HEK293 (cell line): ENCODE results near the gene GNPDA1.

Source experiments
- CTCF ChIA-PET: fragments of 350-600 bp; formaldehyde crosslinking; extraction: SDS; loops from one replicate; lab custom pipeline; 2021; ENCODE audit warnings: antibody characterized with exemption; lab: Yijun Ruan, JAX
- POLR2A ChIA-PET: fragments of 300-600 bp; formaldehyde crosslinking; extraction: SDS; loops from one replicate; lab custom pipeline; 2020; ENCODE audit warnings: antibody characterized with exemption, inconsistent platforms; lab: Yijun Ruan, JAX
- H3K27ac ChIP-seq: fragments of 200-500 bp; sonication (Bioruptor generic); 2 replicates; pipeline ENCODE4 v1.5.1; 2014; ENCODE audit warnings: low read depth, low read length, control low read depth, inconsistent platforms; ENCODE audit errors: extremely low read depth
- H3K36me3 ChIP-seq, 2 experiments: fragments of 200-500 bp in 1 of 2; sonication (Bioruptor generic) in 1 of 2; 1 replicate in 1 of 2; 2 replicates in 1 of 2; pipeline ENCODE4 v1.5.1; 2014 to 2017; ENCODE audit warnings: inconsistent platforms in 2 of 2, low read length in 2 of 2; ENCODE audit not compliant: control insufficient read depth in 2 of 2, insufficient read depth in 1 of 2
- H3K4me1 ChIP-seq: fragments of 200-500 bp; sonication (Bioruptor generic); 2 replicates; pipeline ENCODE4 v1.5.1; 2014; ENCODE audit warnings: mild to moderate bottlenecking, low read length, inconsistent platforms; ENCODE audit not compliant: control insufficient read depth, insufficient read depth
- H3K4me3 ChIP-seq: 2 replicates; pipeline ENCODE4 v1.5.1; 2011; ENCODE audit warnings: low read depth, mild to moderate bottlenecking, control low read depth, low read length, moderate library complexity
- H3K9me3 ChIP-seq: fragments of 200-500 bp; sonication (Bioruptor generic); 2 replicates; pipeline ENCODE4 v1.5.1; 2014; ENCODE audit warnings: low read depth, low read length, inconsistent platforms; ENCODE audit not compliant: control insufficient read depth, insufficient read depth
- ELK4 ChIP-seq: IDR thresholded peaks from 2 replicates; pipeline ENCODE4 v1.6.1; 2011; ENCODE audit warnings: mild to moderate bottlenecking, low read depth, low read length, borderline replicate concordance
- GFI1B ChIP-seq: fragments of 450-650 bp; formaldehyde crosslinking; IDR thresholded peaks from 2 replicates; pipeline ENCODE4 v1.5.1; 2016; ENCODE audit warnings: missing biosample characterization, missing genetic modification characterization
- GLI2 ChIP-seq: fragments of 450-650 bp; formaldehyde crosslinking; IDR thresholded peaks from 2 replicates; pipeline ENCODE4; 2017; ENCODE audit warnings: missing biosample characterization, missing genetic modification characterization, low read depth, borderline replicate concordance
- IKZF3 ChIP-seq: fragments of 450-650 bp; IDR thresholded peaks from 2 replicates; pipeline ENCODE4 v1.5.0; 2018; ENCODE audit warnings: missing biosample characterization, mild to moderate bottlenecking, missing genetic modification characterization, moderate library complexity
- MYNN ChIP-seq: fragments of 450-650 bp; formaldehyde crosslinking; IDR thresholded peaks from 2 replicates; pipeline ENCODE4 v1.5.1; 2016; ENCODE audit warnings: missing biosample characterization, missing genetic modification characterization, borderline replicate concordance
- PRDM6 ChIP-seq: fragments of 450-650 bp; formaldehyde crosslinking; IDR thresholded peaks from 2 replicates; pipeline ENCODE4 v1.5.1; 2017; ENCODE audit warnings: missing biosample characterization, missing genetic modification characterization
- SCRT2 ChIP-seq: fragments of 450-650 bp; formaldehyde crosslinking; IDR thresholded peaks from 2 replicates; pipeline ENCODE4 v1.5.1; 2016; ENCODE audit warnings: missing biosample characterization, missing genetic modification characterization
- TRIM28 ChIP-seq: IDR thresholded peaks from 2 replicates; pipeline ENCODE4 v1.6.1; 2011; ENCODE audit warnings: low read length, control low read depth, borderline replicate concordance
- ZBTB11 ChIP-seq: fragments of 450-650 bp; formaldehyde crosslinking; conservative IDR thresholded peaks from 2 replicates; pipeline ENCODE4 v1.5.1; 2016; ENCODE audit warnings: low read depth, missing biosample characterization, missing genetic modification characterization
- ZNF146 ChIP-seq: fragments of 450-650 bp; formaldehyde crosslinking; IDR thresholded peaks from 2 replicates; pipeline ENCODE4 v1.5.1; 2016; ENCODE audit warnings: missing biosample characterization, missing genetic modification characterization
- ZNF148 ChIP-seq: fragments of 450-650 bp; formaldehyde crosslinking; IDR thresholded peaks from 2 replicates; pipeline ENCODE4 v1.5.0; 2017; ENCODE audit warnings: missing biosample characterization, missing genetic modification characterization, borderline replicate concordance
- ZNF391 ChIP-seq: fragments of 450-650 bp; formaldehyde crosslinking; IDR thresholded peaks from 2 replicates; pipeline ENCODE4 v1.5.1; 2016; ENCODE audit warnings: low read depth, missing biosample characterization, missing genetic modification characterization, borderline replicate concordance
- ZNF473 ChIP-seq: fragments of 450-650 bp; formaldehyde crosslinking; IDR thresholded peaks from 2 replicates; pipeline ENCODE4 v1.5.1; 2017; ENCODE audit warnings: missing biosample characterization, missing genetic modification characterization
- ZNF580 ChIP-seq: fragments of 450-650 bp; formaldehyde crosslinking; IDR thresholded peaks from 2 replicates; pipeline ENCODE4 v1.5.1; 2016; ENCODE audit warnings: missing biosample characterization, missing genetic modification characterization
- ZNF621 ChIP-seq: fragments of 450-650 bp; formaldehyde crosslinking; IDR thresholded peaks from 2 replicates; pipeline ENCODE4 v1.5.1; 2017; ENCODE audit warnings: missing biosample characterization, missing genetic modification characterization
- ZNF664 ChIP-seq: fragments of 450-650 bp; formaldehyde crosslinking; IDR thresholded peaks from 2 replicates; pipeline ENCODE4 v1.5.1; 2016; ENCODE audit warnings: missing biosample characterization, missing genetic modification characterization
- ZSCAN4 ChIP-seq: fragments of 450-650 bp; formaldehyde crosslinking; IDR thresholded peaks from 2 replicates; pipeline ENCODE4 v1.5.1; 2017; ENCODE audit warnings: missing biosample characterization, missing genetic modification characterization

The GNPDA1 gene

GRCh38 chr5:142023836-142024235 is 11.0 kb upstream of the GNPDA1 start:
- Histone ChIP-seq H3K36me3 (no peaks in the 10 kb centered on the region), H3K27ac (no peak overlapping the region), H3K4me3 (no peak overlapping the region), H3K9me3 (no peaks in the 10 kb centered on the region), H3K4me1 (0 out of 2 replicates have a peak, but pooled peaks cover 3% of the 10 kb centered on the region)
- ChIA-PET POLR2A (interaction anchor here (0.6 to 1.4 kb wide), 3 partner anchors 9 to 31 kb away, joined by 3 to 5 read pairs (median 4); no protein-coding TSS in a partner anchor), CTCF (interaction anchor here (0.7 to 1.6 kb wide), 6 partner anchors 9 to 653 kb away, joined by 3 to 6 read pairs (median 3); no protein-coding TSS in a partner anchor)
- no peak for TF ChIP-seq ZSCAN4
- no peak for TF ChIP-seq ZNF664 (tag by site-specific recombination)
- TF ChIP-seq ZNF621 = no peak
- TF ChIP-seq SCRT2 (tag by site-specific recombination) = no peak
- TF ChIP-seq ZBTB11 = no peak
- no peak for TF ChIP-seq IKZF3 (tag by site-specific recombination)
- no peak for TF ChIP-seq MYNN (tag by site-specific recombination)
- no peak for TF ChIP-seq ZNF146
- TF ChIP-seq ZNF391 = no peak
- TF ChIP-seq GFI1B (tag by site-specific recombination) = no peak
- TF ChIP-seq GLI2 (tag by site-specific recombination) = no peak
- no peak for TF ChIP-seq PRDM6 (tag by site-specific recombination)

- Histone ChIP-seq H3K36me3 (no peaks in the 10 kb centered on the region), H3K4me3 (no peak overlapping the region), H3K4me1 (0 out of 2 replicates have a peak, but pooled peaks cover 3% of the 10 kb centered on the region), H3K27ac (no peak overlapping the region), H3K9me3 (no peaks in the 10 kb centered on the region)
- TF ChIP-seq ZNF580 (0 out of 2 replicates have a peak, but pooled peaks have one; percentile 48), TRIM28 (0 out of 2 replicates have a peak, but pooled peaks have one; percentile 15), ZNF146 (peak; percentile 78), ELK4 (no peak), ZNF148 (tag by site-specific recombination) (no peak), ZNF473 (no peak)
- ChIA-PET CTCF (interaction anchor here (0.5 to 0.6 kb wide), 2 partner anchors 14 to 453 kb away, joined by 4 read pairs; no protein-coding TSS in a partner anchor), POLR2A (interaction anchor here (0.7 kb wide), 1 partner anchor 10 kb away, joined by 5 read pairs; no protein-coding TSS in a partner anchor)
Measured at GRCh38 chr5:142020122-142020659, 7.4 kb upstream of the GNPDA1 start.
